HepG2 (cell line): Measurements from ENCODE around the gene MED13. TPM values are rescaled to one million over a fixed set of nuclear protein-coding genes. Genes with fewer than 3 reads are reported as not detected.

ENCODE experiments used
- ASH2L ChIP-seq: fragments of 300-600, 200-600 bp; sonication (generic); IDR thresholded peaks from 2 replicates; pipeline ENCODE4 v1.7.0; 2017; ENCODE audit warnings: low read depth, mild to moderate bottlenecking, moderate library complexity, mixed read lengths, low read length; ENCODE audit not compliant: insufficient read length
- BHLHE40 ChIP-seq: IDR thresholded peaks from 2 replicates; pipeline ENCODE4 v1.6.1; 2011; ENCODE audit warnings: low read length, improper control_type of control experiment
- CBX1 ChIP-seq: IDR thresholded peaks from one replicate; pipeline ENCODE4 v1.6.1; 2016; ENCODE audit warnings: antibody characterized with exemption, low read depth
- EHMT2 ChIP-seq: fragments of 200-600 bp; sonication (generic); IDR thresholded peaks from 2 replicates; pipeline ENCODE4 v1.7.0; 2017; ENCODE audit warnings: antibody characterized with exemption, low read depth, low read length, borderline replicate concordance
- FOXA3 ChIP-seq: IDR thresholded peaks from 2 replicates; pipeline ENCODE4 v1.6.1; 2016; ENCODE audit warnings: missing genetic modification reagents, missing compliant biosample characterization
- GATA4 ChIP-seq: sonication (generic); IDR thresholded peaks from 2 replicates; pipeline ENCODE4 v1.6.1; 2016; ENCODE audit warnings: antibody characterized with exemption, low read depth, borderline replicate concordance
- GLI4 ChIP-seq: sonication (generic); formaldehyde crosslinking; IDR thresholded peaks from 2 replicates; pipeline ENCODE4 v1.5.1; 2020; ENCODE audit warnings: missing genetic modification reagents, mild to moderate bottlenecking, moderate library complexity, borderline replicate concordance
- HNF4G ChIP-seq, 2 experiments: sonication (generic) in 1 of 2; formaldehyde crosslinking in 1 of 2; IDR thresholded peaks; 2 replicates each; pipeline versions ENCODE4 v1.4.0 to v1.6.1; 2011 to 2020; ENCODE audit warnings: borderline replicate concordance in 2 of 2, low read depth in 2 of 2, mild to moderate bottlenecking in 2 of 2, low read length in 1 of 2, missing genetic modification reagents in 1 of 2, moderate library complexity in 1 of 2
- HOXA3 ChIP-seq: sonication (generic); formaldehyde crosslinking; IDR thresholded peaks from 2 replicates; pipeline ENCODE4 v1.5.0; 2020; ENCODE audit warnings: missing genetic modification reagents
- MED1 ChIP-seq: sonication (generic); formaldehyde crosslinking; IDR thresholded peaks from 2 replicates; pipeline ENCODE4 v1.4.0; 2020; ENCODE audit warnings: missing genetic modification reagents
- MEIS2 ChIP-seq: sonication (generic); formaldehyde crosslinking; IDR thresholded peaks from 2 replicates; pipeline ENCODE4 v1.9.0; 2021; ENCODE audit warnings: mild to moderate bottlenecking, missing genetic modification reagents
- MIER3 ChIP-seq: IDR thresholded peaks from 2 replicates; pipeline ENCODE4 v1.6.1; 2016; ENCODE audit warnings: missing compliant biosample characterization, borderline replicate concordance
- RXRB ChIP-seq: IDR thresholded peaks from 2 replicates; pipeline ENCODE4 v1.6.1; 2016; ENCODE audit warnings: borderline replicate concordance, missing genetic modification reagents, missing compliant biosample characterization
- ZMYM2 ChIP-seq: sonication (generic); formaldehyde crosslinking; IDR thresholded peaks from 2 replicates; pipeline ENCODE4 v1.8.0; 2022; ENCODE audit warnings: mild to moderate bottlenecking, missing genetic modification reagents
- ZNF644 ChIP-seq: IDR thresholded peaks from 2 replicates; pipeline ENCODE4 v1.6.1; 2016; ENCODE audit warnings: low read depth
- ZSCAN20 ChIP-seq: sonication (generic); formaldehyde crosslinking; IDR thresholded peaks from 2 replicates; pipeline ENCODE4 v1.4.0; 2020; ENCODE audit warnings: missing genetic modification reagents, mild to moderate bottlenecking, borderline replicate concordance
- ZSCAN9 ChIP-seq: IDR thresholded peaks from 2 replicates; pipeline ENCODE4 v1.6.1; 2016; ENCODE audit warnings: borderline replicate concordance
- polyA plus RNA-seq, 8 experiments: library from polyadenylated mRNA; depleted of rRNA in 3 of 8; stranded (reverse) in 7 of 8; unstranded in 1 of 8; fragments of >200 nt; fragmentation: Illumina TruSeq in 4 of 8; extraction: Trizol in 4 of 8; gene quantifications; 2 replicates each; pipeline versions ENCODE4 v1.2.1 to v1.2.3, GENCODE V29; 2011 to 2016; ENCODE audit warnings: low read depth in 4 of 8, missing spikeins in 1 of 8, mixed read lengths in 1 of 8; ENCODE audit not compliant: insufficient read depth in 1 of 8
- total RNA-seq, 5 experiments: library from RNA; depleted of rRNA; stranded (reverse); fragments of >200 nt; fragmentation: Illumina TruSeq; extraction: Trizol; gene quantifications; 2 replicates each; pipeline ENCODE4 v1.2.3, GENCODE V29; 2016; ENCODE audit warnings: low read depth in 1 of 5
- TF ChIP-seq, protein P1 (sequence below): sonication (generic); formaldehyde crosslinking; IDR thresholded peaks from 2 replicates; pipeline ENCODE4 v1.4.0; 2020; ENCODE audit warnings: missing genetic modification reagents, borderline replicate concordance
- TF ChIP-seq, protein P2 (sequence below): sonication (generic); formaldehyde crosslinking; IDR thresholded peaks from 2 replicates; pipeline ENCODE4 v1.4.0; 2020; ENCODE audit warnings: missing genetic modification reagents
- TF ChIP-seq, protein P3 (sequence below): sonication (generic); formaldehyde crosslinking; IDR thresholded peaks from 2 replicates; pipeline ENCODE4 v1.5.0; 2020; ENCODE audit warnings: mild to moderate bottlenecking, missing genetic modification reagents, borderline replicate concordance

The MED13 gene
- total and polyA plus RNA-seq, 2 of the 13 experiments (the other 11 are each of a cell fraction or from before 2014, with no cell fraction given), result 27.4 to 69.1 TPM

DNA sequence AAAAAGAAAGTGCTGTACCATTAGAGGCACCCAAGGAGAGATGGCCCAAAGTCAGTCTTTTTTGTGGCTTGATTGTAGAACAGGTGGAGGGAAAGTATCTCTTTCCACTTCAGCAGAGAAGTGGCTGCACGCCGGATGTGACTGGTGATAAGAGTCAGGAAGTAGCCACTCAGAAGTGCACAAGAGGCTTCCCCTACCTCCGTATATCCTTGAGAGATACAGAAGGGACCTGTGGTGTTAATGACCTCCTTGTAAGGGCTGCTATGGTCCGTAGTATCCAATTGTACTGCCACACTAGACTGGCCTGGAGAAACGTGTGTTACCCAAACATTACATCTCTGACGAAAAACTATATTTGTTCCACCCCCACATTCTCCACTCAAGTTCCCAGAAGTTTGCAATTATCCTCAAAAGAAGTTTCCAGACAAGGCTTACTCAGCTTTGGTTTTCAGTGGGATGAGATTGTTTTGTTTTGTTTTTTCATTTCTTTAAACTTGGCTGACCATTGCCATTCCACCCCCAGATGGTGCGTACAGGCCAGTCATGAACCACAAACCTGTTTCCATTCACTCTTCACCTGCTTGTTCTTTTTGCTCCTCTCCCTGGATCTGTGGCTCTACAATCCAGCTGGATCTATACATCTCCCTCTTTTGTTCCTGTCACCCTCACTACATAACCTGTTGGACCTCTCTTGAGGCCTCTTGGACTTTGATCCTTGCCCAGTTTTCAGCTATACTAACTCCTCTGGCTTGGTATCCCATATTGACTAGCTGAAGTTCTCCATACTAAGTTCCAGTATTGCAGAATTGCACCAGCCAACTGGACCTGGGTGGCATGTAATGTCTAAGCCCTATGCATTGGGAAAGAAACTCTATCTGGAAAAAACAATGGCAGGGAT is 20.7 kb upstream of the MED13 start (continued):
- TF ChIP-seq, protein P1, sequence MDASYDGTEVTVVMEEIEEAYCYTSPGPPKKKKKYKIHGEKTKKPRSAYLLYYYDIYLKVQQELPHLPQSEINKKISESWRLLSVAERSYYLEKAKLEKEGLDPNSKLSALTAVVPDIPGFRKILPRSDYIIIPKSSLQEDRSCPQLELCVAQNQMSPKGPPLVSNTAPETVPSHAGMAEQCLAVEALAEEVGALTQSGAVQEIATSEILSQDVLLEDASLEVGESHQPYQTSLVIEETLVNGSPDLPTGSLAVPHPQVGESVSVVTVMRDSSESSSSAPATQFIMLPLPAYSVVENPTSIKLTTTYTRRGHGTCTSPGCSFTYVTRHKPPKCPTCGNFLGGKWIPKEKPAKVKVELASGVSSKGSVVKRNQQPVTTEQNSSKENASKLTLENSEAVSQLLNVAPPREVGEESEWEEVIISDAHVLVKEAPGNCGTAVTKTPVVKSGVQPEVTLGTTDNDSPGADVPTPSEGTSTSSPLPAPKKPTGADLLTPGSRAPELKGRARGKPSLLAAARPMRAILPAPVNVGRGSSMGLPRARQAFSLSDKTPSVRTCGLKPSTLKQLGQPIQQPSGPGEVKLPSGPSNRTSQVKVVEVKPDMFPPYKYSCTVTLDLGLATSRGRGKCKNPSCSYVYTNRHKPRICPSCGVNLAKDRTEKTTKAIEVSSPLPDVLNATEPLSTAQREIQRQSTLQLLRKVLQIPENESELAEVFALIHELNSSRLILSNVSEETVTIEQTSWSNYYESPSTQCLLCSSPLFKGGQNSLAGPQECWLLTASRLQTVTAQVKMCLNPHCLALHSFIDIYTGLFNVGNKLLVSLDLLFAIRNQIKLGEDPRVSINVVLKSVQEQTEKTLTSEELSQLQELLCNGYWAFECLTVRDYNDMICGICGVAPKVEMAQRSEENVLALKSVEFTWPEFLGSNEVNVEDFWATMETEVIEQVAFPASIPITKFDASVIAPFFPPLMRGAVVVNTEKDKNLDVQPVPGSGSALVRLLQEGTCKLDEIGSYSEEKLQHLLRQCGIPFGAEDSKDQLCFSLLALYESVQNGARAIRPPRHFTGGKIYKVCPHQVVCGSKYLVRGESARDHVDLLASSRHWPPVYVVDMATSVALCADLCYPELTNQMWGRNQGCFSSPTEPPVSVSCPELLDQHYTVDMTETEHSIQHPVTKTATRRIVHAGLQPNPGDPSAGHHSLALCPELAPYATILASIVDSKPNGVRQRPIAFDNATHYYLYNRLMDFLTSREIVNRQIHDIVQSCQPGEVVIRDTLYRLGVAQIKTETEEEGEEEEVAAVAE (CRISPR knock-in tag), result 0 out of 2 replicates have a peak, but pooled peaks have one; percentile 36
- TF ChIP-seq EHMT2, result peak; percentile 87; the same call in 1 of the 2 replicates
- TF ChIP-seq, protein P2, sequence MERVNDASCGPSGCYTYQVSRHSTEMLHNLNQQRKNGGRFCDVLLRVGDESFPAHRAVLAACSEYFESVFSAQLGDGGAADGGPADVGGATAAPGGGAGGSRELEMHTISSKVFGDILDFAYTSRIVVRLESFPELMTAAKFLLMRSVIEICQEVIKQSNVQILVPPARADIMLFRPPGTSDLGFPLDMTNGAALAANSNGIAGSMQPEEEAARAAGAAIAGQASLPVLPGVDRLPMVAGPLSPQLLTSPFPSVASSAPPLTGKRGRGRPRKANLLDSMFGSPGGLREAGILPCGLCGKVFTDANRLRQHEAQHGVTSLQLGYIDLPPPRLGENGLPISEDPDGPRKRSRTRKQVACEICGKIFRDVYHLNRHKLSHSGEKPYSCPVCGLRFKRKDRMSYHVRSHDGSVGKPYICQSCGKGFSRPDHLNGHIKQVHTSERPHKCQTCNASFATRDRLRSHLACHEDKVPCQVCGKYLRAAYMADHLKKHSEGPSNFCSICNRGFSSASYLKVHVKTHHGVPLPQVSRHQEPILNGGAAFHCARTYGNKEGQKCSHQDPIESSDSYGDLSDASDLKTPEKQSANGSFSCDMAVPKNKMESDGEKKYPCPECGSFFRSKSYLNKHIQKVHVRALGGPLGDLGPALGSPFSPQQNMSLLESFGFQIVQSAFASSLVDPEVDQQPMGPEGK (CRISPR knock-in tag), result no peak; the same call in 1 of the 2 replicates
- peak; percentile 65; the same call in 1 of the 2 replicates for TF ChIP-seq MIER3 (CRISPR knock-in tag)
- no peak; the same call in 1 of the 2 replicates for TF ChIP-seq GATA4
- no peak for TF ChIP-seq BHLHE40
- peak; percentile 90 for TF ChIP-seq HNF4G (IDR thresholded peaks at IDR 0.05; ENCODE audit: borderline replicate concordance, low read depth, low read length)
- TF ChIP-seq HNF4G (CRISPR knock-in tag; IDR thresholded peaks at IDR 0.05; ENCODE audit: borderline replicate concordance, low read depth), result no peak; the same call in 1 of the 2 replicates
- TF ChIP-seq ASH2L, result peak; percentile 45
- 0 out of 2 replicates have a peak, but pooled peaks have one; percentile 31 for TF ChIP-seq MED1 (CRISPR knock-in tag)
- peak; percentile 47; the same call in 1 of the 2 replicates for TF ChIP-seq RXRB (CRISPR knock-in tag)
- no peak for TF ChIP-seq CBX1
- peak; percentile 98 for TF ChIP-seq ZNF644
- TF ChIP-seq MEIS2 (CRISPR knock-in tag), result no peak
- 0 out of 2 replicates have a peak, but pooled peaks have one; percentile 62 for TF ChIP-seq ZMYM2
- peak; percentile 60 for TF ChIP-seq FOXA3
- no peak for TF ChIP-seq ZSCAN20 (CRISPR knock-in tag)
- peak; percentile 32; the same call in 1 of the 2 replicates for TF ChIP-seq HOXA3 (CRISPR knock-in tag)
- 0 out of 2 replicates have a peak, but pooled peaks have one; percentile 45 for TF ChIP-seq ZSCAN9
- TF ChIP-seq GLI4, result no peak
- TF ChIP-seq, protein P3, sequence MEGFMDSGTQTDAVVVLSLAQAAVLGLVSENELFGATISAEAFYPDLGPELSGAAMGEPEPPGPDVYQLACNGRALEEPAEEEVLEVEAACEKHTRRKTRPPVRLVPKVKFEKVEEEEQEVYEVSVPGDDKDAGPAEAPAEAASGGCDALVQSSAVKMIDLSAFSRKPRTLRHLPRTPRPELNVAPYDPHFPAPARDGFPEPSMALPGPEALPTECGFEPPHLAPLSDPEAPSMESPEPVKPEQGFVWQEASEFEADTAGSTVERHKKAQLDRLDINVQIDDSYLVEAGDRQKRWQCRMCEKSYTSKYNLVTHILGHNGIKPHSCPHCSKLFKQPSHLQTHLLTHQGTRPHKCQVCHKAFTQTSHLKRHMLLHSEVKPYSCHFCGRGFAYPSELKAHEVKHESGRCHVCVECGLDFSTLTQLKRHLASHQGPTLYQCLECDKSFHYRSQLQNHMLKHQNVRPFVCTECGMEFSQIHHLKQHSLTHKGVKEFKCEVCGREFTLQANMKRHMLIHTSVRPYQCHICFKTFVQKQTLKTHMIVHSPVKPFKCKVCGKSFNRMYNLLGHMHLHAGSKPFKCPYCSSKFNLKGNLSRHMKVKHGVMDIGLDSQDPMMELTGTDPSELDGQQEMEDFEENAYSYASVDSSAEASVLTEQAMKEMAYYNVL (CRISPR knock-in tag), result peak; percentile 42; the same call in 1 of the 2 replicates
